Activated naive CD8-positive, alpha-beta T cell treated with anti-CD3 and anti-CD28 coated beads, Interleukin-2, amount 10 ng/mL, durations not matched to agents 7 days and 5 days (primary cell): ENCODE data around the gene EXOSC10. TPM values are rescaled to one million over a fixed set of nuclear protein-coding genes. Genes with fewer than 3 reads are reported as not detected.
"Not testable (repeated sequence)": the region's sequence is repeated elsewhere in the genome, so short reads cannot be mapped to it uniquely, and the experiment has no call there.

Experiments used
- ATAC-seq: fragments of 150-1000 bp; cut with Tn5 transposase; one replicate; pipeline ENCODE4 v1.10.0; 2021; ENCODE audit warnings: low read depth, moderate library complexity
- POLR2A ChIA-PET: fragments of 350-600 bp; sonication (Branson Sonifier 250); formaldehyde crosslinking; loops from one replicate; lab custom pipeline; 2021; ENCODE audit warnings: antibody characterized with exemption; lab: Charles Lee
- DNase-seq: peaks from one replicate; pipeline ENCODE4 v3.0.0; 2021
- H3K27ac Mint-ChIP-seq: one replicate; pipeline ENCODE4 v1.8.0; 2022; ENCODE audit warnings: mild to moderate bottlenecking, mixed read lengths
- H3K27me3 Mint-ChIP-seq: one replicate; pipeline ENCODE4 v1.8.0; 2022; ENCODE audit warnings: mild to moderate bottlenecking, moderate library complexity, mixed read lengths
- H3K36me3 Mint-ChIP-seq: one replicate; pipeline ENCODE4 v1.8.0; 2021; ENCODE audit warnings: mild to moderate bottlenecking, mixed read lengths
- H3K4me1 Mint-ChIP-seq: one replicate; pipeline ENCODE4 v1.8.0; 2021; ENCODE audit warnings: mixed read lengths
- H3K4me3 Mint-ChIP-seq: one replicate; pipeline ENCODE4 v1.8.0; 2022; ENCODE audit warnings: mild to moderate bottlenecking, moderate library complexity, mixed read lengths
- H3K9me3 Mint-ChIP-seq: one replicate; pipeline ENCODE4 v1.8.0; 2021; ENCODE audit warnings: mixed read lengths
- total RNA-seq, 2 experiments: library from RNA; stranded (reverse); gene quantifications; one replicate each; pipeline ENCODE4 v1.2.3, GENCODE V29; 2021

Gene EXOSC10
- total RNA-seq, 2 experiments from 2014 or later: 89.1 to 92.8 TPM

GRCh38 chr1:11131816-11132215 is 32.1 kb upstream of the EXOSC10 start:
- H3K36me3 Mint-ChIP-seq: peaks cover 19% of the 10 kb centered on the region
- ATAC-seq (no peak), DNase-seq (no peak)
- POLR2A ChIA-PET: no interaction called here
- H3K4me1 Mint-ChIP-seq: no peaks in the 10 kb centered on the region
- no peak overlapping the region for H3K4me3 Mint-ChIP-seq
- H3K9me3 Mint-ChIP-seq: no peaks in the 10 kb centered on the region
- no peaks in the 10 kb centered on the region for H3K27me3 Mint-ChIP-seq
- H3K27ac Mint-ChIP-seq: no peak overlapping the region

- no peaks in the 10 kb centered on the region for H3K4me1 Mint-ChIP-seq
- POLR2A ChIA-PET: no interaction called here
- H3K4me3 Mint-ChIP-seq: no peak overlapping the region
- no peak overlapping the region for H3K27ac Mint-ChIP-seq
- H3K27me3 Mint-ChIP-seq: no peaks in the 10 kb centered on the region
- peaks cover 22% of the 10 kb centered on the region for H3K36me3 Mint-ChIP-seq
- ATAC-seq: no peak
- DNase-seq: no peak
- H3K9me3 Mint-ChIP-seq: no peaks in the 10 kb centered on the region
Measured at GRCh38 chr1:11130406-11130805, 30.7 kb upstream of the EXOSC10 start.

GRCh38 chr1:11129649-11130390 is 30.2 kb upstream of the EXOSC10 start:
- H3K4me3 Mint-ChIP-seq: no peak overlapping the region
- POLR2A ChIA-PET: no interaction called here
- ATAC-seq (no peak), DNase-seq (no peak)
- H3K4me1 Mint-ChIP-seq: no peaks in the 10 kb centered on the region
- H3K27ac Mint-ChIP-seq: no peak overlapping the region
- no peaks in the 10 kb centered on the region for H3K9me3 Mint-ChIP-seq
- H3K27me3 Mint-ChIP-seq: no peaks in the 10 kb centered on the region
- H3K36me3 Mint-ChIP-seq: peaks cover 24% of the 10 kb centered on the region

GRCh38 chr1:11126569-11126968 is 26.9 kb upstream of the EXOSC10 start:
- ATAC-seq: no peak
- Mint-ChIP-seq H3K36me3 (peaks cover 19% of the 10 kb centered on the region), H3K9me3 (no peaks in the 10 kb centered on the region), H3K4me1 (no peaks in the 10 kb centered on the region), H3K27ac (no peak overlapping the region), H3K4me3 (no peak overlapping the region), H3K27me3 (no peaks in the 10 kb centered on the region)
- POLR2A ChIA-PET: no interaction called here
- DNase-seq: no peak

- Mint-ChIP-seq H3K4me3 (no peak overlapping the region), H3K27ac (no peak overlapping the region), H3K27me3 (no peaks in the 10 kb centered on the region), H3K4me1 (no peaks in the 10 kb centered on the region), H3K9me3 (no peaks in the 10 kb centered on the region), H3K36me3 (peaks cover 16% of the 10 kb centered on the region)
- POLR2A ChIA-PET: interaction anchor here (0.7 kb wide), 1 partner anchor 1784 kb away, joined by 5 read pairs; no protein-coding TSS in a partner anchor
- DNase-seq (no peak), ATAC-seq (no peak)
Measured at GRCh38 chr1:11125931-11126330, 26.3 kb upstream of the EXOSC10 start.

- no peaks in the 10 kb centered on the region for H3K9me3 Mint-ChIP-seq
- no peak overlapping the region for H3K4me3 Mint-ChIP-seq
- peaks cover 14% of the 10 kb centered on the region for H3K36me3 Mint-ChIP-seq
- DNase-seq: no peak
- H3K27ac Mint-ChIP-seq: no peak overlapping the region
- ATAC-seq: no peak
- no peaks in the 10 kb centered on the region for H3K27me3 Mint-ChIP-seq
- H3K4me1 Mint-ChIP-seq: no peaks in the 10 kb centered on the region
- POLR2A ChIA-PET: interaction anchor here (0.6 kb wide), 1 partner anchor 608 kb away, joined by 3 read pairs; no protein-coding TSS in a partner anchor
Measured at GRCh38 chr1:11124965-11125364, 25.3 kb upstream of the EXOSC10 start.

- Mint-ChIP-seq H3K36me3 (peaks cover 10% of the 10 kb centered on the region), H3K27me3 (no peaks in the 10 kb centered on the region), H3K27ac (no peak overlapping the region), H3K4me3 (no peak overlapping the region), H3K4me1 (no peaks in the 10 kb centered on the region), H3K9me3 (no peaks in the 10 kb centered on the region)
- ATAC-seq: no peak
- DNase-seq: no peak
- POLR2A ChIA-PET: no interaction called here
Measured at GRCh38 chr1:11116318-11116717, 16.6 kb upstream of the EXOSC10 start.

- H3K36me3 Mint-ChIP-seq: peaks cover 10% of the 10 kb centered on the region
- H3K27ac Mint-ChIP-seq: no peak overlapping the region
- POLR2A ChIA-PET: no interaction called here
- no peak for ATAC-seq
- no peak overlapping the region for H3K4me3 Mint-ChIP-seq
- no peaks in the 10 kb centered on the region for H3K9me3 Mint-ChIP-seq
- no peaks in the 10 kb centered on the region for H3K4me1 Mint-ChIP-seq
- no peaks in the 10 kb centered on the region for H3K27me3 Mint-ChIP-seq
- no peak for DNase-seq
Measured at GRCh38 chr1:11114966-11115365, 15.3 kb upstream of the EXOSC10 start.

- DNase-seq (no peak), ATAC-seq (no peak)
- Mint-ChIP-seq H3K27ac (no peak overlapping the region), H3K4me1 (no peaks in the 10 kb centered on the region), H3K4me3 (no peak overlapping the region), H3K36me3 (peaks cover 14% of the 10 kb centered on the region), H3K9me3 (no peaks in the 10 kb centered on the region), H3K27me3 (no peaks in the 10 kb centered on the region)
- POLR2A ChIA-PET: interaction anchor here (4.0 kb wide), 1 partner anchor 10 kb away, joined by 13 read pairs; the partner anchor contains the start of gene EXOSC10
Measured at GRCh38 chr1:11109047-11109760, 9.5 kb upstream of the EXOSC10 start.

- DNase-seq (no peak), ATAC-seq (no peak)
- no peaks in the 10 kb centered on the region for H3K27me3 Mint-ChIP-seq
- no peaks in the 10 kb centered on the region for H3K9me3 Mint-ChIP-seq
- H3K27ac Mint-ChIP-seq: peak overlapping the region; percentile 16
- no peaks in the 10 kb centered on the region for H3K4me1 Mint-ChIP-seq
- POLR2A ChIA-PET: interaction anchor here (0.6 to 4.0 kb wide), 3 partner anchors 8 to 652 kb away, joined by 5 to 13 read pairs (median 11); partner anchors contain the start of gene EXOSC10
- peaks cover 11% of the 10 kb centered on the region for H3K36me3 Mint-ChIP-seq
- no peak overlapping the region for H3K4me3 Mint-ChIP-seq
Measured at GRCh38 chr1:11107599-11107998, 7.9 kb upstream of the EXOSC10 start.

- H3K9me3 Mint-ChIP-seq: no peaks in the 10 kb centered on the region
- no peak overlapping the region for H3K27ac Mint-ChIP-seq
- H3K36me3 Mint-ChIP-seq: peaks cover 11% of the 10 kb centered on the region
- no peaks in the 10 kb centered on the region for H3K27me3 Mint-ChIP-seq
- ATAC-seq (no peak), DNase-seq (no peak)
- POLR2A ChIA-PET: no interaction called here
- peaks cover 4% of the 10 kb centered on the region for H3K4me1 Mint-ChIP-seq
- no peak overlapping the region for H3K4me3 Mint-ChIP-seq
Measured at GRCh38 chr1:11105586-11105985, 5.9 kb upstream of the EXOSC10 start.

- POLR2A ChIA-PET: no interaction called here
Measured at GRCh38 chr1:11101347-11101746, 1.7 kb upstream of the EXOSC10 start.

GRCh38 chr1:11100806-11101205 is 1.1 kb upstream of the EXOSC10 start:
- not testable (repeated sequence) for H3K27ac Mint-ChIP-seq, H3K4me3 Mint-ChIP-seq, ATAC-seq, H3K9me3 Mint-ChIP-seq, H3K27me3 Mint-ChIP-seq, H3K36me3 Mint-ChIP-seq, DNase-seq
- H3K4me1 Mint-ChIP-seq: peaks cover 12% of the 10 kb centered on the region
- POLR2A ChIA-PET: interaction anchor here (2.0 kb wide), 1 partner anchor 63 kb away, joined by 6 read pairs; no protein-coding TSS in a partner anchor

More at GRCh38 chr1:11101347-11101746, 1.7 kb upstream of the EXOSC10 start:
- peaks cover 12% of the 10 kb centered on the region for H3K4me1 Mint-ChIP-seq
- H3K4me3 Mint-ChIP-seq: peak overlapping the region; percentile 58
- ATAC-seq: no peak
- peak overlapping the region; percentile 72 for H3K27ac Mint-ChIP-seq
- peaks cover 3% of the 10 kb centered on the region for H3K36me3 Mint-ChIP-seq
- DNase-seq: no peak
- no peaks in the 10 kb centered on the region for H3K9me3 Mint-ChIP-seq
- H3K27me3 Mint-ChIP-seq: no peaks in the 10 kb centered on the region
